ENCODE measurements around the gene CDK17. TPM values are rescaled to one million over a fixed set of nuclear protein-coding genes. Genes with fewer than 3 reads are reported as not detected.

The CDK17 gene
- total and polyA plus RNA-seq, 11 donors = 6.7 to 31.7 (median 22.9) TPM

DNA sequence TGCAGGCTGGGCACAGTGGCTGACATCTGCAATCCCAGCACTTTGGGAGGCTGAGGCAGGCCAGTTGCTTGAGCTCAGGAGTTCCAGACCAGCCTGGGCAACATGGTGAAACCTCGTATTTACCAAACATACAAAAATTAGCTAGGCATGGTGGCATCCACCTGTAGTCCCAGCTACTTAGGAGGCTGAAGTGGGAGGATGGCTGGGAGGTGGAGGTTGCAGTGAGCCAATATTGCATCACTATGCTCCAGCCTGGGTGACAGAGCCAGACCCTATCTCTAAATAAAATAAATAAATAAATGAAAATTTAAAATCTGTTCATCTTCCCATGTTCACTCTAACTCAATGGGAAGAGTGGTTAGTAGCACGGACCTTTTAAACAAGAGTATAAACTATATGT lies 134.8 kb downstream of the CDK17 start:
- TF ChIP-seq, protein P1, sequence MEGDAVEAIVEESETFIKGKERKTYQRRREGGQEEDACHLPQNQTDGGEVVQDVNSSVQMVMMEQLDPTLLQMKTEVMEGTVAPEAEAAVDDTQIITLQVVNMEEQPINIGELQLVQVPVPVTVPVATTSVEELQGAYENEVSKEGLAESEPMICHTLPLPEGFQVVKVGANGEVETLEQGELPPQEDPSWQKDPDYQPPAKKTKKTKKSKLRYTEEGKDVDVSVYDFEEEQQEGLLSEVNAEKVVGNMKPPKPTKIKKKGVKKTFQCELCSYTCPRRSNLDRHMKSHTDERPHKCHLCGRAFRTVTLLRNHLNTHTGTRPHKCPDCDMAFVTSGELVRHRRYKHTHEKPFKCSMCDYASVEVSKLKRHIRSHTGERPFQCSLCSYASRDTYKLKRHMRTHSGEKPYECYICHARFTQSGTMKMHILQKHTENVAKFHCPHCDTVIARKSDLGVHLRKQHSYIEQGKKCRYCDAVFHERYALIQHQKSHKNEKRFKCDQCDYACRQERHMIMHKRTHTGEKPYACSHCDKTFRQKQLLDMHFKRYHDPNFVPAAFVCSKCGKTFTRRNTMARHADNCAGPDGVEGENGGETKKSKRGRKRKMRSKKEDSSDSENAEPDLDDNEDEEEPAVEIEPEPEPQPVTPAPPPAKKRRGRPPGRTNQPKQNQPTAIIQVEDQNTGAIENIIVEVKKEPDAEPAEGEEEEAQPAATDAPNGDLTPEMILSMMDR (IDR thresholded peaks at IDR 0.05) = no peak
- no peak for TF ChIP-seq POLR2A (IDR thresholded peaks at IDR 0.05)
- H3K4me3 ChIP-seq = no peak overlapping the region
- WGBS, 4 donors = 90 to 96% (median 93%) methylated on average over 2 of the region's 2 CpGs
- H3K27me3 ChIP-seq = no peaks in the 10 kb centered on the region
- ATAC-seq (no peak), DNase-seq (no peak)
- H3K36me3 ChIP-seq = peaks cover 0 to 95% (median 71%) of the 10 kb centered on the region in 9 donors
- intact Hi-C loops (cut with DNase I) = no loop called here
- H3K4me1 ChIP-seq = peaks cover 0 to 15% (median 5%) of the 10 kb centered on the region in 12 donors
- no peaks in the 10 kb centered on the region for H3K9me3 ChIP-seq
- H3K27ac ChIP-seq = no peak overlapping the region

DNA sequence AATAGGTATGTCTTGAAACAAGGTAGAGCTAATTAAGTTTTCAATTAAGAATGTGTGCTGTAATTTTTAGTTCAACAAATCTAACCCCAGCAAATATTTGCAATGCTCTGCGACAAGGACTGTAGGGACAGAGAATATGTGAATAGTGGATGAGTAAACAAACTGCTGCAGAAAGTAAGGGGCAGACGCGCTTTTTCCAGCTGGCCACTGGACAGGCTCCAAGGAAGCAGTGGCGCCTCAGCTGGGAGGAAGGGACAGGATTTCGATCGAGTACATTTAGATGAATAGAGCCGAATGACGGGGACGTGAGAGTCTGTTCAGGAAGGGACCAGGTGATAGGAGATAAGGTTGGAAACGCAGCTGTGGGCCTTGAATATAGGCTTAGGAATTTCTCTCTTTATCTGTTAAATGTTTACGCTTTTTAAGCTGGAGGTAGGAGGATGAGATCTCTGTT lies 136.8 kb downstream of the CDK17 start:
- DNase-seq (no peak), ATAC-seq (peak in 1 of 4 donors; percentile 38)
- H3K4me3 ChIP-seq = no peak overlapping the region
- no peak for TF ChIP-seq POLR2A (IDR thresholded peaks at IDR 0.05)
- TF ChIP-seq, protein P1 (IDR thresholded peaks at IDR 0.05) = no peak
- H3K9me3 ChIP-seq = no peaks in the 10 kb centered on the region
- no peaks in the 10 kb centered on the region for H3K27me3 ChIP-seq
- intact Hi-C loops (cut with DNase I) = no loop called here
- WGBS, 4 donors = 52 to 65% (median 55%) methylated on average over 11 of the region's 11 CpGs
- H3K4me1 ChIP-seq = peaks cover 0 to 24% (median 11%) of the 10 kb centered on the region in 12 donors
- H3K27ac ChIP-seq = peak overlapping the region in 3 of 12 donors; percentile 9 to 63 (median 43)
- H3K36me3 ChIP-seq = peaks cover 0 to 99% (median 66%) of the 10 kb centered on the region in 9 donors

DNA sequence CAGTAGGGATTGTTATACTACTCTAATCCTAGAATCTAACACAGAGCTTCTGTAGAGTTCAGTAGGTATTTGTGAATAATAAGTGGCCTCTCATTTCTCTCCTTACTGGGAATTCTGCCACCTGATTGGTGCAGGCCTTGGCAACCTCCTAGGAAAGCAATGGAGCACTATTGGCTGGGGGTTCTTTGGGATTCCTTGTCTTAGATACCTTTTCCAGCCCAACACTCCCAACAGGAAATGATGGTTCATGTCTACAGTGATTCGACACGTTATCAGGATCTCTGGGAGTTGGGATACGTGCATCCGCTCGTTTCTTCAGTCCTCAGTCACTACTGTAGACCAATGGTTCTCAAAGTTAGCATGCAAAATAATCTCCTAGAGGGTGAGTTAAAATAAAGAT lies 138.7 kb downstream of the CDK17 start:
- 71 to 77% (median 77%) methylated on average over 5 of the region's 5 CpGs for WGBS, 4 donors
- H3K9me3 ChIP-seq = no peaks in the 10 kb centered on the region
- ATAC-seq (no peak), DNase-seq (no peak)
- TF ChIP-seq POLR2A (IDR thresholded peaks at IDR 0.05) = no peak
- TF ChIP-seq, protein P1 (IDR thresholded peaks at IDR 0.05) = no peak
- H3K27ac ChIP-seq = peak overlapping the region in 3 of 12 donors; percentile 4 to 14 (median 7)
- peaks cover 0 to 43% (median 29%) of the 10 kb centered on the region in 12 donors for H3K4me1 ChIP-seq
- peaks cover 0 to 82% (median 54%) of the 10 kb centered on the region in 9 donors for H3K36me3 ChIP-seq
- no peaks in the 10 kb centered on the region for H3K27me3 ChIP-seq
- intact Hi-C loops (cut with DNase I) = no loop called here
- no peak overlapping the region for H3K4me3 ChIP-seq

DNA sequence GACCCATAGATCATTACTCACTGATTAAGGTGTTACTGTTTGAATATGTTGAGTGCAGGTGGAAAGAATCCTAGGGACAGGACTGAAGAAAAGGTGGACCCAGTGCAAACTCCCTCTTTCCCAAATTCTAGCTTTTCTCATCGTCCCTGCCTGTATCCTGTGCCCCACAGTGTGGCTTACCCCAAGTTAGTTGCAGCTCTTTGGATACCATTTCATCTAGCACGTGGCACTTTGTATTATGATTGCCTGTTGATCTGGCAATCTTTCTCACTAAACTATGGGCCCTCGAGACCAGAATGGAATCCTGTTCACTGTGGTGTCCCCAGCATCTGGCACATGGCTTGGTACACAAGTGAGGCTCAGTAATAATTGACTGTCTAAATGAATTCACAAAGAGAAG lies 139.6 kb downstream of the CDK17 start:
- no peak for DNase-seq
- peaks cover 0 to 75% (median 47%) of the 10 kb centered on the region in 9 donors for H3K36me3 ChIP-seq
- no peaks in the 10 kb centered on the region for H3K9me3 ChIP-seq
- H3K4me1 ChIP-seq = peaks cover 0 to 52% (median 35%) of the 10 kb centered on the region in 12 donors
- WGBS, 4 donors = 68 to 77% (median 75%) methylated on average over 3 of the region's 3 CpGs
- no peak for TF ChIP-seq POLR2A (IDR thresholded peaks at IDR 0.05)
- TF ChIP-seq, protein P1 (IDR thresholded peaks at IDR 0.05) = no peak
- intact Hi-C loops (cut with DNase I) = no loop called here
- H3K4me3 ChIP-seq = no peak overlapping the region
- H3K27ac ChIP-seq = peak overlapping the region in 3 of 12 donors; percentile 4 to 14 (median 7)
- no peak for ATAC-seq
- no peaks in the 10 kb centered on the region for H3K27me3 ChIP-seq
